ENCODE results near the gene LARGE2. TPM values are rescaled to one million over a fixed set of nuclear protein-coding genes. Genes with fewer than 3 reads are reported as not detected.
A peak's percentile ranks its signal among the peaks of the same experiment; 100 is the strongest.

LARGE2 gene
- total RNA-seq, 3 donors from 2014 or later: 5.9 to 6.3 TPM; not detected in 1

- peaks cover 0 to 7% of the 10 kb centered on the region in 2 donors for H3K4me1 ChIP-seq
- peak overlapping the region in 1 of 2 donors; percentile 25 for H3K27ac ChIP-seq
- DNase-seq (ENCODE audit: low spot score in 2 of 2): no peak
These were observed 4.3 kb downstream of the LARGE2 start for GRCh38 chr11:45926536-45927331.

GRCh38 chr11:45927332-45927683 lies 4.9 kb downstream of the LARGE2 start:
- TF ChIP-seq POLR2A (IDR thresholded peaks at IDR 0.05) (no peak), POLR2AphosphoS5 (IDR thresholded peaks at IDR 0.05) (no peak), CTCF (IDR thresholded peaks at IDR 0.05) (no peak)
- intact Hi-C loops (cut with DNase I; ENCODE audit: low total_unique reads): no loop called here
- no peaks in the 10 kb centered on the region for H3K27me3 ChIP-seq

More at GRCh38 chr11:45926536-45927331, 4.3 kb downstream of the LARGE2 start:
- Histone ChIP-seq H3K27me3 (no peaks in the 10 kb centered on the region), H3K36me3 (no peaks in the 10 kb centered on the region), H3K4me3 (no peak overlapping the region), H3K9me3 (no peaks in the 10 kb centered on the region)
- TF ChIP-seq POLR2A (IDR thresholded peaks at IDR 0.05): no peak
- intact Hi-C loops (cut with DNase I; ENCODE audit: low total_unique reads): no loop called here

GRCh38 chr11:45927684-45928413 lies 5.4 kb downstream of the LARGE2 start:
- Histone ChIP-seq H3K4me1 (peaks cover 0 to 7% of the 10 kb centered on the region in 2 donors), H3K36me3 (no peaks in the 10 kb centered on the region), H3K4me3 (no peak overlapping the region), H3K9me3 (no peaks in the 10 kb centered on the region), H3K27me3 (no peaks in the 10 kb centered on the region), H3K27ac (peak overlapping the region in 1 of 2 donors; percentile 58)
- intact Hi-C loops (cut with DNase I; ENCODE audit: low total_unique reads): no loop called here
- no peak for TF ChIP-seq CTCF (IDR thresholded peaks at IDR 0.05)
- TF ChIP-seq POLR2A (IDR thresholded peaks at IDR 0.05): no peak
- no peak for TF ChIP-seq POLR2AphosphoS5 (IDR thresholded peaks at IDR 0.05)
- no peak for DNase-seq (ENCODE audit: low spot score in 2 of 2)

More at GRCh38 chr11:45927332-45927683, 4.9 kb downstream of the LARGE2 start:
- Histone ChIP-seq H3K36me3 (no peaks in the 10 kb centered on the region), H3K4me1 (peaks cover 0 to 7% of the 10 kb centered on the region in 2 donors), H3K27ac (peak overlapping the region in 1 of 2 donors; percentile 25), H3K4me3 (no peak overlapping the region), H3K9me3 (no peaks in the 10 kb centered on the region)
- DNase-seq (ENCODE audit: low spot score in 2 of 2): no peak

GRCh38 chr11:45928535-45929215 lies 6.2 kb downstream of the LARGE2 start:
- DNase-seq (ENCODE audit: low spot score in 2 of 2): no peak
- no peak overlapping the region for H3K4me3 ChIP-seq
- TF ChIP-seq POLR2A (IDR thresholded peaks at IDR 0.05): no peak
- TF ChIP-seq CTCF (IDR thresholded peaks at IDR 0.05): no peak
- no peak for TF ChIP-seq POLR2AphosphoS5 (IDR thresholded peaks at IDR 0.05)
- H3K9me3 ChIP-seq: no peaks in the 10 kb centered on the region
- H3K27me3 ChIP-seq: no peaks in the 10 kb centered on the region
- H3K4me1 ChIP-seq: peaks cover 0 to 7% of the 10 kb centered on the region in 2 donors
- no peaks in the 10 kb centered on the region for H3K36me3 ChIP-seq
- intact Hi-C loops (cut with DNase I; ENCODE audit: low total_unique reads): no loop called here
- peak overlapping the region; percentile 58 to 77 for H3K27ac ChIP-seq

- Histone ChIP-seq H3K4me1 (peaks cover 0 to 15% of the 10 kb centered on the region in 2 donors), H3K9me3 (no peaks in the 10 kb centered on the region), H3K36me3 (no peaks in the 10 kb centered on the region), H3K4me3 (no peak overlapping the region), H3K27me3 (no peaks in the 10 kb centered on the region), H3K27ac (peak overlapping the region; percentile 77 to 88)
- intact Hi-C loops (cut with DNase I; ENCODE audit: low total_unique reads): no loop called here
- TF ChIP-seq CTCF (IDR thresholded peaks at IDR 0.05) (no peak), POLR2A (IDR thresholded peaks at IDR 0.05) (no peak), POLR2AphosphoS5 (IDR thresholded peaks at IDR 0.05) (no peak)
- no peak for DNase-seq (ENCODE audit: low spot score in 2 of 2)
These were observed 7.1 kb downstream of the LARGE2 start for GRCh38 chr11:45929486-45930030.
